Measurements from ENCODE around the gene KCNK1.
"Not testable (repeated sequence)": the region's sequence is repeated elsewhere in the genome, so short reads cannot be mapped to it uniquely, and the experiment has no call there.

The KCNK1 gene

DNA sequence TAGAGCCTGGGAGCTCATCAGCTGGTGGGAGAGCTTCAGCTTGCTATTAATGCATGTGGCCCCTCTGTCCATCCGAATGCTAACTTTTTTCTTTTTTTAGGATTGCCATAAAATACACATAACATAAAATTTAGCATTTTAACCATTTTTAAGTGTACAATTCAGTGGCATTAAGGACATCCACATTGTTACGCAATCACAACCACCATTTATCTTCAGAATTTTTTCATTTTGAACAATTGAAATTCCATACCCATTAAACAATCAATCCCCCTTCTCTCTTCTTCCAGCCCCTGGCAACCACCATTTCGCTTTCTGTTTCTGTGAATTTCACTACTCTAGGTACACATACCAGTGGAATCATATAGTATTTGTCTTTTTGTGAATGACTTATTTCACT, 4.9 kb upstream of the KCNK1 start:
- no peak for DNase-seq

DNA sequence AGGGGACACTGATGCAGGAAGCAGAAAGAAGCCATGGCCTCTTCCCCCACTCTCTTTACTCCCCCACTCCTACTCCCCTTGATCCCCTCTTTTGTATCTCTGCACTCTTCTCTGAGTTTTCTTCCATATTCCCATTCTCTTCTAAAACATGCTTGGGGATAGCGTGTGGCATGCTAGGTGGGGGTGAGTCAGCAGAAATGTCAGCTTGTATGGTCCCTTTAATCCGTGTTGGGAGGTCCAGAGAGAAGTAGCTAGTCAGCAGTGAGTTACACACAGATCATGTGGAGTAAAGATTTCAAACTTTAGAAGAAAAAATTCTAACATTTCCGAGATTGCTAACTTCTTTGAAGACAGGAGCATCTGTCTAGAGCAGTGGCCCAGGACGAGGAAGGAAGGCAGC, 4.0 kb upstream of the KCNK1 start:
- no peak for DNase-seq

- DNase-seq: no peak
Measured at GRCh38 chr1:233610628-233611027, 3.3 kb upstream of the KCNK1 start.

- DNase-seq: not testable (repeated sequence)
Measured at GRCh38 chr1:233611363-233611762, 2.5 kb upstream of the KCNK1 start.

DNA sequence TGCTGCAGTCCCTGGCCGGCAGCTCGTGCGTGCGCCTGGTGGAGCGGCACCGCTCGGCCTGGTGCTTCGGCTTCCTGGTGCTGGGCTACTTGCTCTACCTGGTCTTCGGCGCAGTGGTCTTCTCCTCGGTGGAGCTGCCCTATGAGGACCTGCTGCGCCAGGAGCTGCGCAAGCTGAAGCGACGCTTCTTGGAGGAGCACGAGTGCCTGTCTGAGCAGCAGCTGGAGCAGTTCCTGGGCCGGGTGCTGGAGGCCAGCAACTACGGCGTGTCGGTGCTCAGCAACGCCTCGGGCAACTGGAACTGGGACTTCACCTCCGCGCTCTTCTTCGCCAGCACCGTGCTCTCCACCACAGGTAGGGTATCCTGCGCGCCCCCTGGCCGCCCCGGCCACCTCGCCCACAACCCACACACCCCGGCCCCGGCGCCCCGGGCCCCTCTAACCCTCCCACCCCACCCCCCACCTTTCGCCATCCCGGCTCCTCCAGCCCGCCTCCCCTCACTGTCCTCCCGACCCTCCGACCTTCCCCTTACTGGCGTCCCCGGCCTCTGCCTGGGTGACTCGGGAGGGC, 352 bp downstream of the KCNK1 start:
- DNase-seq: no peak

GRCh38 chr1:233614743-233615521, 1.0 kb downstream of the KCNK1 start:
- no peak for DNase-seq

DNA sequence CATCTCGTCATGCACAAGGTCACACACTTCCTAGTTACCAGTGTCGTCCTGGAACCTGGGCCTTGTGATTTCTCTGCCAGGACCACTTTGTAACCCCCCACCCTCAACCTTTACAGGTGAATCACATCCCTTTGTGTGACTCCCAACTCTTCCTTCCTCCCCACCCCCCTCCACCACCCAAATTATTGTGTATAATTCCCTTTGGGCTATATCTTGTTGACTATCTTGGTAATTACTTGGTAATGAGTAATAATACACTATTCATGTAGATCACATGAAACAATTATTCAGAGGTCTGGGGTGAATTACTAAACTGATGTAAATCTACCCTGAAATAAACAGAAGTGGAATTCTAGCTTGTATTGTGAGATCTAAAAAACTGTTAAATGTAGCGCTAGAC, 1.7 kb downstream of the KCNK1 start:
- DNase-seq: no peak

GRCh38 chr1:233617025-233617424, 3.1 kb downstream of the KCNK1 start:
- no peak for DNase-seq

- DNase-seq: not testable (repeated sequence)
Measured at GRCh38 chr1:233619414-233619813, 5.5 kb downstream of the KCNK1 start.

GRCh38 chr1:233620065-233620464, 6.2 kb downstream of the KCNK1 start:
- DNase-seq: no peak

- no peak for DNase-seq
Measured at GRCh38 chr1:233621923-233622322, 8.0 kb downstream of the KCNK1 start.

- DNase-seq: no peak
Measured at GRCh38 chr1:233624289-233624688, 10.4 kb downstream of the KCNK1 start.

GRCh38 chr1:233625087-233625486, 11.2 kb downstream of the KCNK1 start:
- no peak for DNase-seq

- no peak for DNase-seq
Measured at GRCh38 chr1:233625510-233625981, 11.6 kb downstream of the KCNK1 start.

- no peak for DNase-seq
Measured at GRCh38 chr1:233627376-233627775, 13.5 kb downstream of the KCNK1 start.

DNA sequence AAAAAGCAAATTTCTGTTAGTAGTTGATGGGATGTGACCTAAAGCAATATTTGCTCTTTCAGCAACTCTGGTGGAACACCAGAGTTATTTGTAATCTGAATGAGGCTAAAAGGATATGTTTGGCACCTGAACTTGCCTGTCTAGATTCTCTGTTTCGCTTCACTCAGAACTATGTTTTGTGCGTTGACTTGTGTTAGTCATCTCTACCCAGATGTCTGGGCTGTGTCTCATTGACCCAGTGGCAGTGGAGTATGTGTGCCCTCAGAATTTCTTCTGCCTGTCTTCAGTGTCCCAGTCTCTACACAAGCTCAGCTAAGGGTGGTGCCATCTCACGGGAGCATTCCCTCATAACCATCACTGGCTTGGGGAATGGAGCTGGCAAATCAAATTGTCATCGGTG, 13.9 kb downstream of the KCNK1 start:
- no peak for DNase-seq

DNA sequence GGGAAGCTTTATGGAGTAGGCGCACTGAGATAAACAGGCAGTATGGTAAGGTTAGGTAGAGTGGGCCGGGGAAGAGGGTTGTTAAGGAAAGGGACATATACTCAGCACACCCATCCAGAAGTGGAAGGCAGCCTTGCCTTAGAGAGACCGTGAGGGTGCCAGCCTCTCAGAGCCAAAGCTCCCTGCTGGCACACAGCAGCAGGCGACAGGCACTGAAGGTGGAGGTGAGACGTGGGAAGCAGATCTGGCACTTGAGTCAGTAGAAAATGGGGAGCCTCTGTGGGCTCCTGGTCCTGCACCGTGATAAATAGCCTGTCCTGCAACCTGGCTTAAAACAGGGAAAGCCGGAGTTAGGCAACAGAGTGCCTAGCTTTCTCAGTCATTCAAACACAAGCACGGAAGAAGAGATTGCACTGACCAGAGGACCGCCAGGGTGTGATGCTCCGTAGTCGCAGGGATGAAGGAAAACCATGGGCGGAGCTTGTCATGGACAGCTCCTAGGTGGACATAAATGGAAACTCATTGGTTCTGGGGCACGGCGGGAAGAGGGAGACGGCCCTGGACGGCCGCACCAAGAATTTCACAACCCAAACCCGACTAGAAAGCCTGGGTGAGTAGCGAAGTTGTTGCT, 15.5 kb downstream of the KCNK1 start:
- no peak for DNase-seq

- DNase-seq: no peak
Measured at GRCh38 chr1:233631810-233632405, 18.0 kb downstream of the KCNK1 start.

GRCh38 chr1:233632436-233632835, 18.5 kb downstream of the KCNK1 start:
- DNase-seq: no peak

DNA sequence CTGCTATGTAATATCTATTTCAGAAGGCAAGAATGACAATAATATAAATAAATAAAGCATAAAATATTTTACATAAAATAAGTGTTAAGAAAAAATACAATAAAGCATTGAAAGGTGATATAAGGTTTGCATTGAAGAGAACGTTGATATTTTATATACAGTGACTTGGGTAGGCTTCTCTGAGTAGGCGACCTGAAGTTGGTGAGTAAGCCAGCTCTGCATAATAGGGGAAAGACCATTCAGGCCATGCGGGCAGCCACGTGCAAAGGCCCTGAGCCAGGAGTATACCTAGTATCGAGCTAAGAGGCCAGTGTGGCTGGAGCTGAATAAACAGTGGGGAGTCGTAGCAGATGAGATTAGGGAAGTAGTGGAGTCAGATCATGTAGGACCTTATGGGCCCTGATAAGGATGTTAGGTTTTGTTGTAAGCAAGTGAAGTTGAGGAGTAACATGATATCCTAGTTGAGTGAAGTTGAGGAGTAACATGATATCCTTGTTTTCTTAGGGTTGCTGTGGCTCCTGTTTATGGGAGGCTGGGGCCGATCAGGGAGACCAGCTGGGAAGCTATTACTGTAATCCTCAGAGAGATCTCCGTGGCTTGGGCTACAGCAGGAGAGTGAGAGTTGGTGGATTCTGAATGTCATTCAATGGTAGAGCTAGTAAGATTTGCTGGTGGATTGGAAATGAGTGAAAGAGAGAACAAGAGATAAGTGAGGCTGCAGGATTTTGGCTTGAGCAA, 22.0 kb downstream of the KCNK1 start:
- DNase-seq: no peak

DNA sequence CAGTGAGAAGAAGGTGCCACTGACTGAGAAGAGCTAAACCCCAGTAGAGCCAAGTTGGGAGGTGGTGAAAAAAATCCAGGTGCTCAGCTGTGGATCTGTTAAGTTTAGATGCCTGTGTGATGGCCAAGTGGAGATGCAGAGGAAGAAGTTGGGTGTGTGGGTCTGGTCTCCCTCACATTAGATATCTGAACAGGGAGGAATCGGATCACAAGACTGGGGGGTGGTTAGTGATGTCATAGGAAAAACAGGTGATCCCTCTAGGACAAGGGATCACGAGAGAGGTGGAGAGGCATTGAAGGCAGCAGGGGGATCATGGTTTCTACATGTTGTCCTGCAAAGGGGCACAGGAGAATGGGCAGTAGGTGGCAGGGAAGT, 22.6 kb downstream of the KCNK1 start:
- no peak for DNase-seq

DNA sequence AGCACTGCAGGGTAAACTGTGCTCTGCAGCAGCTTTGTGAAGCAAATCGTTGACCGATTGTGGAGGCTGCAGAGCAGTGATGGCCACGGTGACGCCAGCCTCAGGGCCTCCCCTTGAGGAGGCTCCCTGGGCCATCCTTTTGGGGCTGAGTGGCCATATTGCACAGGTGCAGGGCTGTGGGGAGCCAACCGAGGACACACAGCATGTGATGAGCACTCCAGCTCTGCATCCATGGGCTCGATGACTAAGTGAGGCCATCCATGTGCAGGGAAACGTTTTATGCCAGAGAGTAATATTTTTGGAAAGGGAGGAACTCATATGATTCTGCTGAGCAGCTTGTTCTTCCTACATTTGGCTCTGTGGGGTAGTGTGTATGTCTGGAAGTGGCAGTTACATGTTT, 24.6 kb downstream of the KCNK1 start:
- no peak for DNase-seq

- no peak for DNase-seq
Measured at GRCh38 chr1:233639611-233640010, 25.7 kb downstream of the KCNK1 start.

Data from inflammatory macrophage treated with lipopolysaccharide for 4 hours (primary cell).